ENCODE results near the gene ETF1. TPM values are rescaled to one million over a fixed set of nuclear protein-coding genes. Genes with fewer than 3 reads are reported as not detected.

ETF1 gene
- total RNA-seq, 1 donor from 2014 or later: 153 TPM

DNA sequence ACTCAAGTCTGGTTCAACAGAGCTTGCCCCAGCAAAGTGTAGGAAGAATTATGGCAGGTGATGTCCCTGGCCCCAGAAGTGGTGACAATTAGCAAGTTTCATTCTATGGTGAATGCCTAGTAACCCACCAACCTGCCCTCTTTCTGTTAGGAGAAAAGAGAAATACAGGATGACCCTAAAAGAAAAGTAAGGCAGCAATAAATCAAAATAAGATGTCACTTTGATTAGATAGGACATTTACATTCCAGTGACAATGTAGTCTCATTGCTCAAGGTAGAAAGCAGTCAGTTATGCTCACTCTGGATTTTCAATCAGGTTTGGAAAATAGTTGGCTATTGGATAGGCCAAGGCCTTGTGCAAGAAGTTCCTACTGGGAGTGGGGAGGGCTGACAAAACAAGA lies 37.7 kb upstream of the ETF1 start:
- Histone ChIP-seq H3K4me3 (ENCODE audit: insufficient read depth, low read depth, low read length) (no peak overlapping the region), H3K27me3 (ENCODE audit: insufficient read depth, low read length) (peaks cover 4% of the 10 kb centered on the region), H4K20me1 (ENCODE audit: insufficient read depth, low read length) (no peaks in the 10 kb centered on the region), H3K4me2 (ENCODE audit: low read length) (no peak overlapping the region), H3K9me3 (ENCODE audit: insufficient read depth, low read depth, low read length) (no peaks in the 10 kb centered on the region), H3K27ac (ENCODE audit: low read depth, low read length) (no peak overlapping the region), H3K79me2 (ENCODE audit: insufficient read depth, low read length) (no peaks in the 10 kb centered on the region), H3K4me1 (ENCODE audit: insufficient read depth, low read length) (no peaks in the 10 kb centered on the region), H3K9ac (ENCODE audit: low read length) (no peak overlapping the region), H3K36me3 (ENCODE audit: insufficient read depth, low read length) (no peaks in the 10 kb centered on the region), H2AFZ (ENCODE audit: low read depth, low read length) (no peak overlapping the region)
- TF ChIP-seq EZH2 (IDR thresholded peaks at IDR 0.05; ENCODE audit: insufficient read depth, low read length): no peak
- no peak for TF ChIP-seq CTCF (IDR thresholded peaks at IDR 0.05; ENCODE audit: insufficient read depth, low read depth, low read length)
- no peak overlapping the region for H3K27ac Mint-ChIP-seq (ENCODE audit: unreplicated experiment)
- no peak overlapping the region for H3K4me3 Mint-ChIP-seq (ENCODE audit: unreplicated experiment)
- FAIRE-seq: no peak
- peaks cover 3% of the 10 kb centered on the region for H3K4me1 Mint-ChIP-seq (ENCODE audit: low read depth, unreplicated experiment)
- peaks cover 5% of the 10 kb centered on the region for H3K27me3 Mint-ChIP-seq (ENCODE audit: low read depth, unreplicated experiment)
- peaks cover 2% of the 10 kb centered on the region for H3K9me3 Mint-ChIP-seq (ENCODE audit: unreplicated experiment)
- DNase-seq (ENCODE audit: low read depth): no peak
- H3K36me3 Mint-ChIP-seq (ENCODE audit: low read depth, unreplicated experiment): peaks cover 3% of the 10 kb centered on the region

GRCh38 chr5:138580001-138580400 lies 37.0 kb upstream of the ETF1 start:
- TF ChIP-seq EZH2 (IDR thresholded peaks at IDR 0.05; ENCODE audit: insufficient read depth, low read length) (no peak), CTCF (IDR thresholded peaks at IDR 0.05; ENCODE audit: insufficient read depth, low read depth, low read length) (no peak)
- H4K20me1 ChIP-seq (ENCODE audit: insufficient read depth, low read length): no peaks in the 10 kb centered on the region
- no peak overlapping the region for H3K4me2 ChIP-seq (ENCODE audit: low read length)
- no peaks in the 10 kb centered on the region for H3K9me3 ChIP-seq (ENCODE audit: insufficient read depth, low read depth, low read length)
- H3K27ac ChIP-seq (ENCODE audit: low read depth, low read length): no peak overlapping the region
- no peaks in the 10 kb centered on the region for H3K27me3 ChIP-seq (ENCODE audit: insufficient read depth, low read length)
- peaks cover 2% of the 10 kb centered on the region for H3K27me3 Mint-ChIP-seq (ENCODE audit: low read depth, unreplicated experiment)
- peaks cover 2% of the 10 kb centered on the region for H3K9me3 Mint-ChIP-seq (ENCODE audit: unreplicated experiment)
- no peak overlapping the region for H2AFZ ChIP-seq (ENCODE audit: low read depth, low read length)
- H3K4me3 ChIP-seq (ENCODE audit: insufficient read depth, low read depth, low read length): no peak overlapping the region
- H3K9ac ChIP-seq (ENCODE audit: low read length): no peak overlapping the region
- H3K27ac Mint-ChIP-seq (ENCODE audit: unreplicated experiment): no peak overlapping the region
- H3K36me3 Mint-ChIP-seq (ENCODE audit: low read depth, unreplicated experiment): peaks cover 3% of the 10 kb centered on the region
- H3K79me2 ChIP-seq (ENCODE audit: insufficient read depth, low read length): peaks cover 4% of the 10 kb centered on the region
- no peak overlapping the region for H3K4me3 Mint-ChIP-seq (ENCODE audit: unreplicated experiment)
- FAIRE-seq (no peak), DNase-seq (ENCODE audit: low read depth) (no peak)
- H3K4me1 ChIP-seq (ENCODE audit: insufficient read depth, low read length): no peaks in the 10 kb centered on the region
- peaks cover 3% of the 10 kb centered on the region for H3K4me1 Mint-ChIP-seq (ENCODE audit: low read depth, unreplicated experiment)
- H3K36me3 ChIP-seq (ENCODE audit: insufficient read depth, low read length): no peaks in the 10 kb centered on the region

- Histone ChIP-seq H3K4me1 (ENCODE audit: insufficient read depth, low read length) (no peaks in the 10 kb centered on the region), H3K27me3 (ENCODE audit: insufficient read depth, low read length) (no peaks in the 10 kb centered on the region), H3K9me3 (ENCODE audit: insufficient read depth, low read depth, low read length) (no peaks in the 10 kb centered on the region), H3K4me3 (ENCODE audit: insufficient read depth, low read depth, low read length) (no peak overlapping the region), H3K4me2 (ENCODE audit: low read length) (no peak overlapping the region), H4K20me1 (ENCODE audit: insufficient read depth, low read length) (peaks cover 4% of the 10 kb centered on the region), H3K27ac (ENCODE audit: low read depth, low read length) (no peak overlapping the region), H2AFZ (ENCODE audit: low read depth, low read length) (peak overlapping the region; percentile 1), H3K79me2 (ENCODE audit: insufficient read depth, low read length) (peaks cover 9% of the 10 kb centered on the region), H3K36me3 (ENCODE audit: insufficient read depth, low read length) (no peaks in the 10 kb centered on the region), H3K9ac (ENCODE audit: low read length) (no peak overlapping the region)
- Mint-ChIP-seq H3K4me3 (ENCODE audit: unreplicated experiment) (no peak overlapping the region), H3K4me1 (ENCODE audit: low read depth, unreplicated experiment) (peaks cover 3% of the 10 kb centered on the region), H3K9me3 (ENCODE audit: unreplicated experiment) (peaks cover 2% of the 10 kb centered on the region), H3K36me3 (ENCODE audit: low read depth, unreplicated experiment) (peaks cover 3% of the 10 kb centered on the region), H3K27me3 (ENCODE audit: low read depth, unreplicated experiment) (no peaks in the 10 kb centered on the region), H3K27ac (ENCODE audit: unreplicated experiment) (no peak overlapping the region)
- DNase-seq (ENCODE audit: low read depth): no peak
- no peak for TF ChIP-seq CTCF (IDR thresholded peaks at IDR 0.05; ENCODE audit: insufficient read depth, low read depth, low read length)
- TF ChIP-seq EZH2 (IDR thresholded peaks at IDR 0.05; ENCODE audit: insufficient read depth, low read length): no peak
- FAIRE-seq: no peak
Measured at GRCh38 chr5:138579517-138579863, 36.5 kb upstream of the ETF1 start.

All from astrocyte (in vitro differentiated cells and primary cell).